Stomach (tissue), 9 donors: ENCODE data around the gene ANGPTL8. TPM values are rescaled to one million over a fixed set of nuclear protein-coding genes. Genes with fewer than 3 reads are reported as not detected.
A peak's percentile ranks its signal among the peaks of the same experiment; 100 is the strongest.

Source experiments
- DNase-seq, 2 donors: peaks; one replicate each; pipeline versions ENCODE4 v3.0.0 to v3.0.0-alpha.2; 2013 to 2019
- H3K27ac ChIP-seq, 5 donors: fragments of 200-600 bp in 4 of 5; sonication (generic) in 4 of 5; one replicate each; pipeline ENCODE4 v1.5.1; 2013 to 2019; ENCODE audit warnings: mild to moderate bottlenecking in 1 of 5, moderate library complexity in 1 of 5
- H3K27me3 ChIP-seq, 3 donors: fragments of 200-600 bp; sonication (generic); one replicate each; pipeline ENCODE4 v1.5.1; 2017 to 2019; ENCODE audit warnings: mixed run types in 1 of 3
- H3K36me3 ChIP-seq, 4 donors: fragments of 200-600 bp; sonication (generic); 1 replicate in 3 of 4; 2 replicates in 1 of 4; pipeline ENCODE4 v1.5.1; 2016 to 2019
- H3K4me1 ChIP-seq, 4 donors: fragments of 200-600 bp; sonication (generic); one replicate each; pipeline ENCODE4 v1.5.1; 2016 to 2019
- H3K4me3 ChIP-seq, 4 donors: fragments of 200-600 bp; sonication (generic) in 3 of 4; one replicate each; pipeline ENCODE4 v1.5.1; 2016 to 2019; ENCODE audit warnings: mild to moderate bottlenecking in 1 of 4
- H3K9me3 ChIP-seq, 4 donors: fragments of 200-600 bp; sonication (generic); one replicate each; pipeline ENCODE4 v1.5.1; 2016 to 2019
- CTCF ChIP-seq, 7 experiments: fragments of 450-650 bp in 4 of 7; fragments of 200-600 bp in 3 of 7; sonication (generic) in 3 of 7; IDR thresholded peaks; one replicate each; pipeline ENCODE4 v1.5.1; 2016 to 2019; ENCODE audit warnings: antibody characterized with exemption in 7 of 7, control low read depth in 2 of 7, mild to moderate bottlenecking in 1 of 7
- EP300 ChIP-seq: sonication (generic); formaldehyde crosslinking; IDR thresholded peaks from one replicate; pipeline ENCODE4 v1.6.1; 2017; ENCODE audit warnings: antibody characterized with exemption
- POLR2A ChIP-seq, 4 donors: fragments of 450-650 bp; IDR thresholded peaks; one replicate each; pipeline ENCODE4 v1.6.1; 2016; ENCODE audit warnings: antibody characterized with exemption in 4 of 4, control low read depth in 2 of 4, mild to moderate bottlenecking in 1 of 4, moderate library complexity in 1 of 4
- POLR2AphosphoS5 ChIP-seq, 3 donors: sonication (generic); formaldehyde crosslinking; IDR thresholded peaks; one replicate each; pipeline ENCODE4 v1.6.1; 2016; ENCODE audit warnings: antibody characterized with exemption in 3 of 3
- WGBS, 5 donors: extraction: QIAGEN DNeasy Blood & Tissue Kit in 3 of 5; methylation state at CpG; one replicate each; pipeline versions ENCODE4 v1.1.5 to v1.1.7; 2013 to 2018; 5-methylcytosine and 5-hydroxymethylcytosine counted together
- intact Hi-C: fragments of 100-400 bp; cut with DNase I; formaldehyde crosslinking; loops from one replicate; pipeline ENCODE4 v1.15.1; 2023; ENCODE audit warnings: low total_unique reads
- polyA plus RNA-seq, 3 donors: library from polyadenylated mRNA; stranded (reverse); fragments of 200-250 nt; gene quantifications; one replicate each; pipeline ENCODE4 v1.2.3, GENCODE V29; 2013
- total RNA-seq, 5 donors: library from RNA; depleted of rRNA; stranded (reverse); fragments of >200 nt; gene quantifications; one replicate each; pipeline versions ENCODE4 v1.1.0 to v1.2.3, GENCODE V29; 2014 to 2016
- donor health status: healthy with polysubstance abuse.
- donor health status: Bipolar disorder and iron deficiency.
- donor health status: healthy.

Gene ANGPTL8
- total and polyA plus RNA-seq, 8 donors = 0.70 TPM; not detected in 7

- DNase-seq = no peak
- H3K27ac ChIP-seq = peak overlapping the region in 4 of 5 donors; percentile 88 to 98 (median 92)
- H3K9me3 ChIP-seq = no peaks in the 10 kb centered on the region
- no peak overlapping the region for H3K4me3 ChIP-seq
- WGBS, 5 donors = 59 to 79% (median 61%) methylated on average over 7 of the region's 7 CpGs
- H3K27me3 ChIP-seq = no peaks in the 10 kb centered on the region
- no peak for TF ChIP-seq POLR2A (IDR thresholded peaks at IDR 0.05)
- no peak for TF ChIP-seq CTCF (IDR thresholded peaks at IDR 0.05)
- no peak for TF ChIP-seq POLR2AphosphoS5 (IDR thresholded peaks at IDR 0.05)
- TF ChIP-seq EP300 = no peak
- H3K4me1 ChIP-seq = peaks cover 36 to 68% (median 57%) of the 10 kb centered on the region in 4 donors
- peaks cover 8 to 50% (median 40%) of the 10 kb centered on the region in 4 donors for H3K36me3 ChIP-seq
- intact Hi-C loops = no loop called here
Measured at GRCh38 chr19:11198769-11199424, 40.5 kb upstream of the ANGPTL8 start.

GRCh38 chr19:11199517-11199916 lies 39.9 kb upstream of the ANGPTL8 start:
- intact Hi-C loops = no loop called here
- no peak for DNase-seq
- WGBS, 5 donors = 68 to 94% (median 80%) methylated on average over 5 of the region's 5 CpGs
- Histone ChIP-seq H3K27ac (peak overlapping the region in 4 of 5 donors; percentile 1 to 98 (median 92)), H3K27me3 (no peaks in the 10 kb centered on the region), H3K4me1 (peaks cover 30 to 68% (median 56%) of the 10 kb centered on the region in 4 donors), H3K36me3 (peaks cover 2 to 44% (median 34%) of the 10 kb centered on the region in 4 donors), H3K4me3 (no peak overlapping the region), H3K9me3 (no peaks in the 10 kb centered on the region)
- TF ChIP-seq POLR2A (IDR thresholded peaks at IDR 0.05) (no peak), POLR2AphosphoS5 (IDR thresholded peaks at IDR 0.05) (no peak), EP300 (no peak), CTCF (IDR thresholded peaks at IDR 0.05) (no peak)

DNA sequence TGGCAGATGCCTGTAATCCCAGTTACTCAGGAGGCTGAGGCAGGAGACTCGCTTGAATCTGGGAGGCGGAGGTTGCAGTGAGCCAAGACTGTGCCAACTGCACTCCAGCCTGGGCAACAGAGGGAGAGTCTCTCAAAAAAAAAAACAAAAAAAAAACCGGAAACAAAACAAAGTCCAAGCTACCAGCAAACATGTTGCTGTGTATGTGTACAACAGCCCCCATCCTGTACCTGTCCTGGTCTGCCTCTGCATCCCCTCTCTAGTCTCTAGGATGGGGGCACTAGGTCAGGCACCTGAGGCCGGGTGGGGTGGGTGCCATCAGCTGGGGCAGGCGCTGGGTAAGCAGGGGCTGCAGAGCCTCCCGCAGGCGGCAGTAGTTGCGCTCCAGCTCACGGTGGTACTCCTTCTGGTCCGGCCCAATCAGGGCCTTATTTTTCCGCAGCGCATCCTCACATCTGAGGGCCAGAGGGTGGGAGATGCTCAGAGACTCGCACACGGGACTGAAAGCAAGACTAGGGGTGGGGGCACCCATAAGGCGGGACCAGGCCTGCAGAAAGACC lies 39.3 kb upstream of the ANGPTL8 start:
- DNase-seq = no peak
- 84 to 90% (median 89%) methylated on average over 14 to 15 of the region's 15 CpGs for WGBS, 5 donors
- intact Hi-C loops = loop anchor here (10.0 kb wide), 1 partner anchor 165 kb away; no protein-coding TSS in a partner anchor
- Histone ChIP-seq H3K27me3 (no peaks in the 10 kb centered on the region), H3K4me1 (peaks cover 24 to 68% (median 53%) of the 10 kb centered on the region in 4 donors), H3K36me3 (peaks cover 0 to 44% (median 34%) of the 10 kb centered on the region in 4 donors), H3K27ac (peak overlapping the region in 2 of 5 donors; percentile 10 to 94), H3K4me3 (no peak overlapping the region), H3K9me3 (no peaks in the 10 kb centered on the region)
- no peak for TF ChIP-seq POLR2A (IDR thresholded peaks at IDR 0.05)
- no peak for TF ChIP-seq EP300
- no peak for TF ChIP-seq CTCF (IDR thresholded peaks at IDR 0.05)
- TF ChIP-seq POLR2AphosphoS5 (IDR thresholded peaks at IDR 0.05) = no peak

DNA sequence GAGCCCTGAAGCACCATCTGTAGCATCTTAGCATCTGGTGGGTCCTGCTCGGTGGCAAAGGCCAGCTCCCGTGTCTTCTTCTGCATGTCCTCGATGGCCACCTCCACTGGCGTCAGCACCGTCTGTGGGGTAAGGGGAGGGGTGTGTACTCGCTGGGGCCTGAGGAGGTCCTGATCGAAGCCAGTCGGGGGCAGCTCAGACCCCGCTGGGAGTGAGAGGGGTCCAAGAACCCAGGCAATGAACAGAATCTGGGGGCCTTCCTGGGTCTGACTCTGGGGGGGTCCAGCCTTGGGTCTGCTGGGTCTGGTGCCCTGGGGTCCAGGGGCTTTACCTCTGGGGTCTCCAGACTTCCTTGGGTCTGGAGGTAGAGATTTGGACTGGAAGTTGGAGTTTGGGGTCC lies 38.5 kb upstream of the ANGPTL8 start:
- H3K27me3 ChIP-seq = no peaks in the 10 kb centered on the region
- H3K4me3 ChIP-seq = no peak overlapping the region
- H3K36me3 ChIP-seq = peaks cover 0 to 42% (median 35%) of the 10 kb centered on the region in 4 donors
- no peak for DNase-seq
- no peak for TF ChIP-seq POLR2AphosphoS5 (IDR thresholded peaks at IDR 0.05)
- no peak for TF ChIP-seq POLR2A (IDR thresholded peaks at IDR 0.05)
- peaks cover 17 to 64% (median 48%) of the 10 kb centered on the region in 4 donors for H3K4me1 ChIP-seq
- intact Hi-C loops = loop anchor here (10.0 kb wide), 1 partner anchor 166 kb away; no protein-coding TSS in a partner anchor
- WGBS, 5 donors = 84 to 88% (median 87%) methylated on average over 9 of the region's 9 CpGs
- peak overlapping the region in 4 of 5 donors; percentile 47 to 94 (median 84) for H3K27ac ChIP-seq
- H3K9me3 ChIP-seq = no peaks in the 10 kb centered on the region
